ENCODE results near the gene NPAS3.

Gene NPAS3

GRCh38 chr14:33515899-33516298, 577.2 kb downstream of the NPAS3 start:
- no peak for DNase-seq (ENCODE audit: low read depth)

- no peak for DNase-seq (ENCODE audit: low read depth)
These were observed 578.3 kb downstream of the NPAS3 start for GRCh38 chr14:33516898-33517436.

DNA sequence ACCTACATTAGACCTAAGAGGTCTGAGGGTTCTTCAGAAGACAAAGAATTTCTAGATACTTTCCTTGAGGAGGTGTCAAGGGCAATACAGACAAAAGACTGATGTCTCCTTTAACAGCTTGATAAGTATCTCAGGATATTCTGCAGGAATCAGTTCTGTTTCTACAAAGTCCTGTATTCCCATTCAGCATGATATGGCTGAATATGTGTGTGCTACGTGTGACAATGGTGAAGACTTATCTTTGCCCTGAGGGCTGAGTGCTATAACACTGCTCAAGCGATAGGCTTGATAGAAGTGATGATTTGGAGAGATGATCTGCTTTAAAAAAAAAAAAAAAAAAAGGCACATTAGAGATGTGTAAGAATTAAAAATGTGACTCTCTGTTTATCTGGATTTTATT, 582.5 kb downstream of the NPAS3 start:
- no peak for DNase-seq (ENCODE audit: low read depth)

DNA sequence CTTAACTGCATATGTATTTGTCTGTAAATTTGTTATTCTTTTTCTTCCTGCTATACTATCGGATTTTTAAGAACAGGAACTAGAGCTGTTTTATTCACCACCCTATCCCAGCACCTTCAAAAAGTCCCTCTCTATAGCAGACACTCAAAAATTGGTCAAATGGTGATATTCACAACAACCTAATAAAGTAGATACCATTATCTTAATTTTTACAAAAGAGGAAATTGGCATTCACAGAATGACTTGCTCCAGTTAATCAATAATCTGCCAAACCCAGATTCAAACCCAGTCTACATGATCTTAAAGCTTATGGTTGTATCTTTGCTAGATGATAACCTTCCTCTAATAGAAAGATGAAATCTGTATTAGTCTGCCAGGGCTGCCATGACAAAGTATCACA, 585.6 kb downstream of the NPAS3 start:
- DNase-seq (ENCODE audit: low read depth) = no peak

DNA sequence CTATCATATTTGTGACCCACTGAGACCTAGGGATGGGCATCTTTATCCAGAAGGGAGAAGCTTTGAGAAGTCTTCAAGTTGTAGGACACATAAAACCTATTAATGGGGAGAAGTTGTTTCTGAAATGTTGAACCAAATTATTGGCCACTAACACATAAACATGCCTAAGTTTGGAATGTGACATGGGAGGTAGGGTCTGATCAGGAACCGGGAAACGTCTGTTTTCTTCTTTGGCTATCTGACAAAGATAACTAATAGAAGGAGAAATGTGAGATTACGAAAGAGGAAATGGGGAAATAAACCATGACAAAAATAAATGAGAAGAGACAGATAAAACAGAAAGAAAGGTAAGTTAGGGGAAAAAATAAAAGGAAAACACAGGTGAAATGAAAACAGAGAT, 586.9 kb downstream of the NPAS3 start:
- no peak for DNase-seq (ENCODE audit: low read depth)

- DNase-seq (ENCODE audit: low read depth) = no peak
These were observed 588.5 kb downstream of the NPAS3 start for GRCh38 chr14:33527023-33527634.

GRCh38 chr14:33528655-33529054, 590.0 kb downstream of the NPAS3 start:
- no peak for DNase-seq (ENCODE audit: low read depth)

DNA sequence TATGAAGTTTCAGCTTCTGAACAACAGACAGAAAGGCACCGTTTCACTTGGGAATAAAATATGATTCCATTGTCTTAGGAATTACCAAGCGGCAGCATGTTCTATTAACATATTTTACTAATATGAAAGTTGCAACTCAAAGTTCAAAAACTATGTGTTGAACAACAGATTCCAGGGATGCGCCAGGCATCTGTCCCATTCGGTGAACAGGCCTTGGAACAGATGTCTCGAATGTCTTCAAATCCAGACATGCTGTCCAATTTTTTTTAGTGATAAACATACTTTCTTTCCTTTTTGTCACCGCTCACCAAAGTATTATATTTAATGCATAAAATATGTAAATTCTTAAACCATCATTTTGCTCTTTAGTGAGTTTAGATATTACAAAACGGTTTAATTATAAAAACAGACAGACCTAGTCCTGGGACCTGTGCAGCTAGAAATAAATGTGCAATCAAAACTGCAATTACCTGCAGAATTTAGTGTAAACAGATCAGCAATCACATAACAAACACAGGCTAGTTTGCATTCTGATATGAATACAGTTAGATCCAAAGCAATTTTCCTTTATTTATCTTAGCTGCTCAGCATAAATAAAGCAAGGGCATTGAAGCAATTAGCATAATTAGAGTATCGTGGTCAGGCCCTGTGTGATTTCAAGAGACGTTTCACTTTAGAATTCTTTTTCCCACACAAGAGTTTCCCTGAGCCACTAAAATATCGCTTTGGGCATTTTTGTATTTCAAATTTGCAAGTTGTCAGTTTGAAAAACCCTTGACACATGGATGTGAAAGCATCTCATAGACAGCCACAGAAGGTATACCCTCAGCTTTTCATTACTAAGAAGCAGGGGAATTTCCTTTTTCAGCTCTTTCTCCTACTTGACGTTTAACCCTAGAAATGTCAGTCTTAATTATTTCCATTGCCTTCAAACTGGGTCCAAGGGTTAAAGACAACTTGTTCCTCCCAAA, 591.4 kb downstream of the NPAS3 start:
- DNase-seq (ENCODE audit: low read depth) = no peak

DNA sequence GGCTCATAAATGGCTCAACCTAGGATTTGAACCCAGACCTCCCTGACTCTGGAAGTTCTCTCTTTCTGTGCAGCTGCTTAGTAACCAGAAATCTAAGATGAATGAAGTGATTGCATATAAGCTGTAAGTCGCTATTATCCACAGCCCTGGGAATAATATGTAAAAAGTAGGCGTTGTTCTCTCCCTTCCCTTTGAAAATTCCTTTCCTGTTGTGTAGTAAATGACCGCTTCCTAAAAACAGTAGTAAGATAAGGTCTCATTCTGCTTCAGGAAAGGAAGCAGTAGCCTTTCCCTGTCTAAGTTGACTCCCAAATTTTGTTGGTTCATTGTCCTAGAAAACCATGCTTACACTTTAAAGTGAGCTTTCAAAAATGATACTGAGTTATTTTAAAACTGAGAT, 593.9 kb downstream of the NPAS3 start:
- no peak for DNase-seq (ENCODE audit: low read depth)

DNA sequence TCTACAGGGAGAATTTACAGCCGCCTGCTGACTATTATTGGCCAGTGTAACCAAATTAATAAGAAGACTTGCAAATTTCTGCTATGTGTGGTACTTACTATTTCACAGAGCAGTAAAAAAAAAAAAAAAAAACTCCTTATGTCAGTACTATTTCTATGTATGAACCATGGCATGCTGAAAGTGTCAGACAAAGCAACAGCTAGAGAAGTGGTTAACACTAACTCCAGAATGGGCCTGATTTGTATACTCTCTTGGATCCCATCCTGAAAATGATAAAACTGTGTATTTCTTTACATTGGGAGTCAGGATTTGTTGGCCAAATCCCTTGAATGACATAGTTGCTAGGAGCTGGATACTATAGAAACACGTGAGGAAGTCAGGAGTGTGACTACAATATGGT, 595.4 kb downstream of the NPAS3 start:
- DNase-seq (ENCODE audit: low read depth) = no peak

- no peak for DNase-seq (ENCODE audit: low read depth)
These were observed 596.0 kb downstream of the NPAS3 start for GRCh38 chr14:33534632-33535031.

DNA sequence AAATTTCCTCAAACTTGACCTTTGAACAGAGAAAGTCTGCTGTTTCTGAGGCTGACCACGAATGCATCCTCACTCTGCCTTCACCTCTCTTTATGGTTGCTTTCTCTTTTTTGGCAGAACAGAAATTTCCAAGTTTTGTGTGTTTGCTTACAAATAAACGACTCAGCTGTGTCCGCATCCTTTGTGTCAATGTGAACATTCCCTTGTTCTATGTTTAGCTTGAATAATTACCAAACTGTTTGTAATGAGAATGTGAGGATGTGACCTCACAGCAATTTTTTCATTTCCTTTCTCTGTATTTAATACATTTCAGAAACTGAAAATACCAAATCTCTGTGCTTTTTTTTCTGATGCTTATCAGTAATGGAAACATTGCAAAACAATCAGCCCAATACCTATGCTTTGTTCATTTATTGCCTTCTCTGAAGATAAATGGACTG, 601.3 kb downstream of the NPAS3 start:
- DNase-seq (ENCODE audit: low read depth) = no peak

DNA sequence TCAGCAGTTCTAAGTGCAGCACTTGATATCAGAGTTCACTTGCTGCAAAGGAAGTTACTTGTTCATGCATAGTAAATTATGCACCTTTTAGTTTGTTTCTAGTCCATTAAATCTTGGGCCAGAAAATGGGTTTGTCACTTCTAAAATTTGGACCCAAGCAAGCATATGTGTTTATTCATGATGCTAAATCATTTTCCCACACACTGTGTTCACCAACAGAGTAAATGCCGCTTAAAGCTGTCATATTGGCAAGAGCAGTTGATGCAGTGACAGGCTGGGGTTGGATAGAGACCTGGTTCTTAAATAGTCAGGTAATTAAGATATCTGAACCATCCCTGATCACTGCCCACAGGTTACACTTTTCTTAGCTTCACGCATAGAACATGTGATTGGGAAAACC, 602.5 kb downstream of the NPAS3 start:
- DNase-seq (ENCODE audit: low read depth) = no peak

DNA sequence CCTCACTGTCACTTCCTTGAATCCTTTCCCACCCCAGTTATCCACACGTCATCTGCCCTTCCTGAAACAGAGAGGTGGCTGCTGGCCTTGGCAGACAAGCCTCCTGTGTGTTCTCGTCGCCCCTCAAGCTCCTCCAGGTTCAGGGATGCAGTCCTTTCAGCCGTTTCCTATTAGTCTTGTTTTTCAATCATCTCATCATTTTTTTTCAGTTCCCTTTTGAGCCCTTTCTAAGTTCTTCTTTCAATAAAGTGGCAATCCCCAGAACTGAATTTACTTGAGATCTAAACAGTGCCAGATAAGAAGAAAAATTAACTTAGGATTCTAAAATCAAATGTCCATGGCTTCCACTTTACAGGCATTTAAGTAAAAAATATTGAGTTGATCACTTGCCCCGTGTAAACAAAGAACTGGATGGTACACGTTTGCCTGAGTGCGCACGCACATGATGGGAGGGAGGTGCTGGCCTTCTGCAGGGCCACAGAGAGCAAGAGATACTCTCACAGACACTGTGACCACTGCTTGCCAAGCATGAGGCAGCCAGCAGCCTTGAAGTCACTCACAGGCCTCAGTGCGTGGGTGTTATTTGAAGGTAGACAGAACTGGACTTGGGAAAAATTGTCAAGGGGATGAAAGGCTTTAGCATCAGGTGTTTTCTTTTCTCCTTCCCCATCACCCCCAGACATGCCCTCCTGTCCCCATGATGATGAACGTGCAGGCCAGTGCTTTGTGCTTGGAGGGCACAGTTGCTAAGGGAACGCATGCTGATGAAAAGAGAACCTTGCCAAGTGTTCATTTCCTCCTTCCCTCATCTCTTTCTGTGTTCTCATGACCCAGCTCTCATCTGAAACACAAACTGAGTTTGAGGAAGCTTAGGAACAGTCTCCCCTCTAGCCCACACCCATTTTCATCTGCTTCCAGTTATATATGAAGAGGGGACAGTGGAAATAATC, 603.9 kb downstream of the NPAS3 start:
- DNase-seq (ENCODE audit: low read depth) = no peak

DNA sequence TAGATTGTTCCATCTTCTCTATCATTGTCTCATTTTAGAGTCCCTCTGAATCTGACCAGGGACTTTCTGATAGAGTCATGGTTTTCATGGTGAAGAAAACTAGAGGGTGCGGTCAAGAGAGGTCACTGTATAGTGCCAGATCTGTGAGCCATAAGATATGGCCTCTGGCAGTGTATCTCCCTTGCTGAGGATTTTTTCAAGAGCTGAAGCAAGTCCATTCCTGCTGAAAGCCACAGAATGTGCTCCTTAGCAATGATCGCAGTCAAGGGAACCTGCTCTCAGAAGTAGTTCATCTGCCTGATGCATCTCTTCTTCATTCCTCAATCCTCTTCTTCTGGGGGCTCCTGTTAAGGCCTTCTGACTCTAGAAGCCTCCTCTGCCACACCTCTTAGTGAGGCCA, 607.0 kb downstream of the NPAS3 start:
- no peak for DNase-seq (ENCODE audit: low read depth)

DNA sequence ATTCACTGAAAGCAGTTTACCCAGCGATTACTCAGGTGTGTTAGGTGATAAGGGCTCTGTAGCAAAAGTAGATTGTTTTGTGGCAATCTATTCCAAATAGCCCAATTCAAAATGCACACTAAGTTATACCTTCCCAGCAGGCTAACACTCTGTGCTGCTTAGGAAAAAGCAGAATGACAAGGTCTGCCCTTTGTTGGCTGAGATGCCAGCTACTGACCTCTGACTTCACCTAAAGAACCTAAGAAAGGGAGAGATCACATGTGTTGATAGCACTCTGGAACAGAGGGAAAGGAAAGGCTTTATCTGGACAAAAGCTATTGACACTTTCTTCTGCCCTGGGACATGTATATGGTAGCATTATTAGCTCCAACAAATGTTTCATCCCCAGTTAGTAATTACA, 609.9 kb downstream of the NPAS3 start:
- DNase-seq (ENCODE audit: low read depth) = no peak

GRCh38 chr14:33551963-33552362, 613.3 kb downstream of the NPAS3 start:
- no peak for DNase-seq (ENCODE audit: low read depth)

DNA sequence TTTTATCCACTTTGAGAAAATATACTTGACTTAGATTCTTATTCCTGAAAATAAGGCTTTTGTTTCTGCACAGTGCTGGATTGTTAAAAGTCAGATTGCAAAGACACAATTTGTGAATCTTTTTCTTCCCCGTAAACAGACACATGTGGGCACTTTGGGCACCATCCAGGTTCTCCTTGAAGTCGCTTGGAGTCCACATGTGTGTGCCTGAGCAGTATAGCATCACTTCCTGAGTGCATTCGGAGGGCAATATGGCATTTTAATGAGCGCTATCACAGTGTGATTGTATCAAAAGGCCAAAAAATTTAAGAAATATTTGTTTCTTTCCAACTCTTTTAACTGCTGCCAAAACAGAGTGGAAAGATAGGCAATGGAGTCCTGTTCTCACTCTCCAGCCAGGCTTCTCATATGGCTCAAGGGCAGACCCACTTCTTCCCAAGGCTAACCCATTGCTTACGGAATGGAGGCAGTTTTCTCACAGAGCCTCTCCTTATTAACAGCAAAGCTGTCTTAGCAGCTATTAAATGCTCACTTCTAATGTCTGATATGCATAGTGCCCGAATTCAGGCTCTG, 615.1 kb downstream of the NPAS3 start:
- no peak for DNase-seq (ENCODE audit: low read depth)

- no peak for DNase-seq (ENCODE audit: low read depth)
These were observed 616.3 kb downstream of the NPAS3 start for GRCh38 chr14:33554988-33555387.

- DNase-seq (ENCODE audit: low read depth) = no peak
These were observed 617.2 kb downstream of the NPAS3 start for GRCh38 chr14:33555710-33556350.
